ENCODE data around the gene NARS2. TPM values are rescaled to one million over a fixed set of nuclear protein-coding genes. Genes with fewer than 3 reads are reported as not detected.

Gene NARS2
- total and polyA plus RNA-seq, 10 of the 15 experiments (the other 5 are each of a cell fraction or from before 2014, with no cell fraction given) = 22.2 to 45.3 (median 36.3) TPM

- TF ChIP-seq BCL3 (IDR thresholded peaks at IDR 0.05; ENCODE audit: borderline replicate concordance, insufficient read depth, low read depth, low read length, poor library complexity, severe bottlenecking) (no peak), CBFB (IDR thresholded peaks at IDR 0.05; ENCODE audit: low read depth) (no peak), IKZF1 (conservative IDR thresholded peaks at IDR 0.05) (no peak)
Observed at GRCh38 chr11:78510025-78510596, 64.6 kb downstream of the NARS2 start (continued).

GRCh38 chr11:78504708-78505107, 70.0 kb downstream of the NARS2 start:
- RAD21 ChIA-PET (ENCODE audit: unreplicated experiment) = interaction anchor here (1.0 to 1.7 kb wide), 2 partner anchors 28 to 77 kb away, joined by 3 to 7 read pairs; no protein-coding TSS in a partner anchor
- H3K36me3 ChIP-seq (ENCODE audit: control insufficient read depth in 2 of 2, insufficient read depth in 2 of 2, low read length in 1 of 2) = no peaks in the 10 kb centered on the region
- no TSS peak for BruUV-seq (replicated peaks)
- no peak for TF ChIP-seq REST (IDR thresholded peaks at IDR 0.05; ENCODE audit: low read depth, low read length)
- no peak for TF ChIP-seq FOXM1 (IDR thresholded peaks at IDR 0.05; ENCODE audit: low read depth, low read length)
- TF ChIP-seq PKNOX1 (IDR thresholded peaks at IDR 0.05) = no peak
- no peak for TF ChIP-seq IRF3 (IDR thresholded peaks at IDR 0.05)
- TF ChIP-seq SIX5 (IDR thresholded peaks at IDR 0.05; ENCODE audit: low read depth, low read length, severe bottlenecking) = no peak
- no peak for TF ChIP-seq HCFC1 (IDR thresholded peaks at IDR 0.05; ENCODE audit: low read length)
- TF ChIP-seq CBFB (IDR thresholded peaks at IDR 0.05; ENCODE audit: low read depth) = no peak
- no peak for TF ChIP-seq BRCA1 (IDR thresholded peaks at IDR 0.05; ENCODE audit: low read depth, low read length)

More at GRCh38 chr11:78504708-78505107, 70.0 kb downstream of the NARS2 start:
- intact Hi-C loops (cut with micrococcal nuclease; ENCODE audit: unreplicated experiment) = no loop called here
- Histone ChIP-seq H4K20me1 (ENCODE audit: control insufficient read depth, insufficient read depth) (no peaks in the 10 kb centered on the region), H2AFZ (ENCODE audit: control insufficient read depth, low read depth, low read length) (no peak overlapping the region), H3K79me2 (ENCODE audit: control insufficient read depth, insufficient read depth, low read length) (no peaks in the 10 kb centered on the region), H3K27me3 (replicated peaks in 1 of 2; ENCODE audit: control insufficient read depth in 2 of 2, insufficient read depth in 2 of 2, low read length in 1 of 2) (no peaks in the 10 kb centered on the region), H3K4me3 (no peak overlapping the region), H3K4me1 (ENCODE audit: control insufficient read depth, insufficient read depth, low read length) (no peaks in the 10 kb centered on the region), H3K9me3 (replicated peaks; ENCODE audit: control insufficient read depth, insufficient read depth, low read length) (no peaks in the 10 kb centered on the region; the same call in 1 of the 3 replicates), H3K27ac (ENCODE audit: control insufficient read depth, insufficient read depth) (no peak overlapping the region), H3K9ac (ENCODE audit: control insufficient read depth, insufficient read depth, low read length) (no peak overlapping the region), H3K4me2 (ENCODE audit: control insufficient read depth, insufficient read depth) (no peak overlapping the region)
- ChIA-PET POLR2A (interaction anchor here (0.6 to 0.9 kb wide), 3 partner anchors 23 to 315 kb away, joined by 3 to 5 read pairs (median 4); no protein-coding TSS in a partner anchor), CTCF (interaction anchor here (0.9 to 1.6 kb wide), 4 partner anchors 12 to 133 kb away, joined by 3 to 4 read pairs (median 3); no protein-coding TSS in a partner anchor), SMC1A (ENCODE audit: uncharacterized antibody, unreplicated experiment) (interaction anchor here (0.8 to 1.7 kb wide), 3 partner anchors 14 to 79 kb away, joined by 3 to 4 read pairs (median 4); no protein-coding TSS in a partner anchor)
- ATAC-seq (no peak), FAIRE-seq (no peak), DNase-seq (ENCODE audit: low read depth, low spot score) (no peak)
- in situ Hi-C loops (cut with MboI) = no loop called here
- 98% methylated on average over 4 of the region's 4 CpGs for WGBS (ENCODE audit: insufficient coverage, insufficient replicate concordance, low lambda C conversion rate, missing lambda C conversion rate)
